Endothelial cell of umbilical vein (primary cell): ENCODE measurements around the gene GSTCD. TPM values are rescaled to one million over a fixed set of nuclear protein-coding genes. Genes with fewer than 3 reads are reported as not detected.
A peak's percentile ranks its signal among the peaks of the same experiment; 100 is the strongest.

Experiments used
- BruUV-seq: library from RNA; stranded (reverse); fragments of 400-500 nt; replicated peaks from 2 replicates; lab custom pipeline; 2021; lab: Mats Ljungman, UMichigan
- CTCF ChIA-PET: fragments of 300-600, 350-600 bp; sonication (Branson Sonifier 250); formaldehyde crosslinking; loops from one replicate; lab custom pipeline; 2021; ENCODE audit warnings: antibody characterized with exemption, inconsistent platforms; lab: Charles Lee
- POLR2A ChIA-PET: fragments of 300-600, 350-600 bp; sonication (Branson Sonifier 250); formaldehyde crosslinking; loops from one replicate; lab custom pipeline; 2021; ENCODE audit warnings: antibody characterized with exemption, inconsistent platforms; lab: Charles Lee
- DNase-seq: peaks from one replicate; pipeline ENCODE4 v3.0.0-alpha.2; 2011; ENCODE audit warnings: low read depth, low spot score
- FAIRE-seq: peaks from 2 replicates; lab custom pipeline; 2011; peaks lifted over from hg19 to GRCh38; lab: Jason Lieb, UNC
- H2AFZ ChIP-seq: 2 replicates; pipeline ENCODE4 v1.6.0; 2012; ENCODE audit warnings: low read depth, low read length, control low read depth, inconsistent platforms
- H3K27ac ChIP-seq: 2 replicates; pipeline ENCODE4 v1.5.1; 2011; ENCODE audit warnings: low read depth, mild to moderate bottlenecking, control low read depth, low read length, moderate library complexity; ENCODE audit not compliant: insufficient read depth
- H3K27me3 ChIP-seq, 2 experiments: 2 replicates each; pipeline versions ENCODE4 v1.6.0 to v1.6.1; 2011; ENCODE audit warnings: low read length in 2 of 2, mixed read lengths in 1 of 2; ENCODE audit not compliant: control insufficient read depth in 2 of 2, insufficient read depth in 2 of 2
- H3K36me3 ChIP-seq, 2 experiments: 2 replicates in 1 of 2; 3 replicates in 1 of 2; pipeline ENCODE4 v1.5.1; 2011; ENCODE audit warnings: low read length in 2 of 2, mild to moderate bottlenecking in 1 of 2, moderate library complexity in 1 of 2; ENCODE audit not compliant: control insufficient read depth in 2 of 2, insufficient read depth in 2 of 2; ENCODE audit errors: extremely low read depth in 1 of 2
- H3K4me1 ChIP-seq: 3 replicates; pipeline ENCODE4 v1.5.1; 2011; ENCODE audit warnings: mild to moderate bottlenecking, low read length; ENCODE audit not compliant: control insufficient read depth, insufficient read depth; ENCODE audit errors: extremely low read depth
- H3K4me2 ChIP-seq: 2 replicates; pipeline ENCODE4 v1.6.1; 2011; ENCODE audit warnings: low read length, control low read depth, mixed read lengths; ENCODE audit not compliant: insufficient read depth
- H3K4me3 ChIP-seq, 3 experiments: fragments of 200-600 bp in 1 of 3; sonication (generic), shearing (Covaris generic) in 1 of 3; replicated peaks in 1 of 3; 2 replicates each; pipeline ENCODE4 v1.5.1; 2011 to 2016; ENCODE audit warnings: control low read depth in 3 of 3, low read length in 3 of 3, mild to moderate bottlenecking in 2 of 3, inconsistent platforms in 1 of 3, low read depth in 1 of 3, moderate library complexity in 1 of 3; ENCODE audit not compliant: insufficient read depth in 1 of 3
- H3K79me2 ChIP-seq: 2 replicates; pipeline ENCODE4 v1.6.0; 2012; ENCODE audit warnings: low read length, inconsistent platforms; ENCODE audit not compliant: control insufficient read depth, insufficient read depth
- H3K9ac ChIP-seq: replicated peaks from 2 replicates; pipeline ENCODE3; 2011; ENCODE audit warnings: low read length, control low read depth; ENCODE audit not compliant: insufficient read depth; ENCODE audit errors: extremely low read depth
- H3K9me1 ChIP-seq: replicated peaks from 3 replicates; pipeline ENCODE4 v1.6.0; 2011; ENCODE audit warnings: mild to moderate bottlenecking, low read length; ENCODE audit not compliant: control insufficient read depth, insufficient read depth; ENCODE audit errors: extremely low read depth
- H3K9me3 ChIP-seq: replicated peaks from 2 replicates; pipeline ENCODE4 v1.5.1; 2012; ENCODE audit warnings: low read length, inconsistent platforms; ENCODE audit not compliant: control insufficient read depth, insufficient read depth
- H4K20me1 ChIP-seq: replicated peaks from 2 replicates; pipeline ENCODE3; 2011; ENCODE audit warnings: mild to moderate bottlenecking, low read length; ENCODE audit not compliant: control insufficient read depth, insufficient read depth; ENCODE audit errors: extremely low read depth
- EZH2 ChIP-seq: IDR thresholded peaks from 2 replicates; pipeline ENCODE4 v1.6.1; 2012; ENCODE audit warnings: borderline replicate concordance, low read depth, mild to moderate bottlenecking, moderate library complexity, low read length, inconsistent platforms; ENCODE audit not compliant: severe bottlenecking
- FOS ChIP-seq: IDR thresholded peaks from 2 replicates; pipeline ENCODE4 v1.6.1; 2011; ENCODE audit warnings: mild to moderate bottlenecking, low read length, moderate library complexity, borderline replicate concordance; ENCODE audit not compliant: insufficient read depth
- GATA2 ChIP-seq: IDR thresholded peaks from 2 replicates; pipeline ENCODE4 v1.7.0; 2011; ENCODE audit warnings: low read depth, mild to moderate bottlenecking, moderate library complexity, mixed read lengths, low read length; ENCODE audit not compliant: insufficient read length, insufficient read depth
- JUN ChIP-seq: IDR thresholded peaks from 2 replicates; pipeline ENCODE4 v1.6.1; 2011; ENCODE audit warnings: borderline replicate concordance, low read depth; ENCODE audit not compliant: insufficient read length, insufficient read depth
- MYC ChIP-seq: IDR thresholded peaks from one replicate; pipeline ENCODE4 v1.6.1; 2011; ENCODE audit warnings: mild to moderate bottlenecking, low read depth, low read length
- POLR2A ChIP-seq: IDR thresholded peaks from 2 replicates; pipeline ENCODE4 v1.6.1; 2012; ENCODE audit warnings: low read depth, mild to moderate bottlenecking, control low read depth, low read length
- POLR2AphosphoS5 ChIP-seq: IDR thresholded peaks from 2 replicates; pipeline ENCODE4 v1.6.1; 2012; ENCODE audit warnings: low read depth, mild to moderate bottlenecking, control low read depth, low read length, moderate library complexity; ENCODE audit not compliant: insufficient read depth
- dilution Hi-C: fragments of 300-500 bp; cut with MboI; formaldehyde crosslinking; loops from one replicate; pipeline ENCODE4 v1.15.0; 2019; ENCODE audit warnings: low sequenced_read_pairs; ENCODE audit not compliant: extremely low pct_ligation_motif_present
- intact Hi-C: fragments of 100-400 bp; cut with micrococcal nuclease; formaldehyde crosslinking; loops from one replicate; pipeline ENCODE4 v1.10.0; 2022
- polyA plus RNA-seq, 4 experiments: library from polyadenylated mRNA; depleted of rRNA in 3 of 4; stranded (reverse) in 3 of 4; unstranded in 1 of 4; fragments of >200 nt; gene quantifications; 2 replicates each; pipeline versions ENCODE4 v1.2.1 to v1.2.3, GENCODE V29; 2011 to 2012; ENCODE audit warnings: missing spikeins in 1 of 4
- total RNA-seq: library from RNA; stranded (reverse); gene quantifications from 2 replicates; pipeline ENCODE4 v1.2.3, GENCODE V29; 2021
- TF ChIP-seq, protein P1 (sequence below), 2 donors: IDR thresholded peaks; 1 replicate in 1 of 2; 2 replicates in 1 of 2; pipeline ENCODE4 v1.5.1; 2011; ENCODE audit warnings: low read length in 2 of 2, mild to moderate bottlenecking in 2 of 2, moderate library complexity in 2 of 2, control low read depth in 1 of 2, inconsistent platforms in 1 of 2, low read depth in 1 of 2; ENCODE audit not compliant: insufficient read depth in 1 of 2; ENCODE audit errors: extremely low read depth in 1 of 2
- TF ChIP-seq, protein P2 (sequence below): IDR thresholded peaks from 2 replicates; pipeline ENCODE4 v1.6.1; 2011; ENCODE audit not compliant: insufficient read depth, insufficient read length

The GSTCD gene
- total and polyA plus RNA-seq, 2 donors (not counting 3 experiments of a cell fraction or from before 2014, with no cell fraction given), result 3.3 to 11.3 TPM

DNA sequence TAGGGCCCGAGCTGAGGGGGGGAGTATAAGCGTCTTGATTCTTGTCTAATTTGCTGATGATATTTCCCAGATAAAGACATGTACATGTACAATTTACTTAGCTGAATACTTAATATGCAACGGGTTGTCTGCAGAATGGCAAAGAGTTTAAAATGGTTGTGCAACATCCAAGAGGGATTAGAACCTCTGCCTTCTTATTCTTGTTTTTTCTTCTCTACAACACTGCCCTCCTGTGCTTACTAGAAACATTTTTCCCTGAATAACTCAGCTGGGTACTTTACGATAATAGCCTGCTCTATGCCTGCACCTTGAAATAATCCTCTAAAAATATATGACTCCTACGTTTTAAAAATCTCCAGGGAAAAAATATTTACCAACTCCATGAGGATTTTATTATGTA, 41.9 kb upstream of the GSTCD start:
- no peaks in the 10 kb centered on the region for H3K27me3 ChIP-seq
- H3K4me2 ChIP-seq, result no peak overlapping the region
- H2AFZ ChIP-seq, result no peak overlapping the region
- H4K20me1 ChIP-seq, result no peaks in the 10 kb centered on the region
- no peak for TF ChIP-seq FOS
- FAIRE-seq (no peak), DNase-seq (peak; percentile 1)
- H3K9me3 ChIP-seq, result no peaks in the 10 kb centered on the region
- dilution Hi-C loops, result no loop called here
- CTCF ChIA-PET, result interaction anchor here (0.8 to 2.6 kb wide), 5 partner anchors 34 to 193 kb away, joined by 3 to 23 read pairs (median 4); partner anchors contain the start of gene PPA2
- no peak overlapping the region for H3K27ac ChIP-seq
- H3K4me3 ChIP-seq, result no peak overlapping the region
- H3K9me1 ChIP-seq, result no peaks in the 10 kb centered on the region
- H3K4me1 ChIP-seq, result no peaks in the 10 kb centered on the region
- intact Hi-C loops, result no loop called here
- no peaks in the 10 kb centered on the region for H3K36me3 ChIP-seq
- H3K79me2 ChIP-seq, result no peaks in the 10 kb centered on the region
- BruUV-seq, result no TSS peak
- POLR2A ChIA-PET, result no interaction called here
- no peak overlapping the region for H3K9ac ChIP-seq

DNA sequence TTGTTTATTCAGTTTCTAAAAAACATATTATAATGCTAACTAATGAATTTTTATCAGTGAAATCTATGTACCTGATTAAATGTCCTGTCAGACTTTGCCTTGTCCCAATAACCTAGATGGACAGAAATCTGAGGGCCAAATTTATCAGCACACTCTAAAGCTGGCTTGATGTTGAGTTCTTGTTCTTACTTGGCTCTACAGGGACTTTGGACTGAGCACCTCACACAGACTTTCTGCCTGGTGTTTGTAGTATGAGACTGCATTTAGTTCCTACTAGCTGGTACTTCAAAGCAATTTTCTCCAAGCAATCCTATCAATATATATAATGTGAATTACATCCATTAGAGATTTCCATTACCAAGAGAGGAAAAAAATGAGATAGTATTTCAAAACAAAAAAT, 37.9 kb upstream of the GSTCD start:
- H3K4me3 ChIP-seq, result no peak overlapping the region
- H3K9me1 ChIP-seq, result no peaks in the 10 kb centered on the region
- TF ChIP-seq MYC, result no peak
- TF ChIP-seq GATA2, result no peak
- TF ChIP-seq, protein P1, sequence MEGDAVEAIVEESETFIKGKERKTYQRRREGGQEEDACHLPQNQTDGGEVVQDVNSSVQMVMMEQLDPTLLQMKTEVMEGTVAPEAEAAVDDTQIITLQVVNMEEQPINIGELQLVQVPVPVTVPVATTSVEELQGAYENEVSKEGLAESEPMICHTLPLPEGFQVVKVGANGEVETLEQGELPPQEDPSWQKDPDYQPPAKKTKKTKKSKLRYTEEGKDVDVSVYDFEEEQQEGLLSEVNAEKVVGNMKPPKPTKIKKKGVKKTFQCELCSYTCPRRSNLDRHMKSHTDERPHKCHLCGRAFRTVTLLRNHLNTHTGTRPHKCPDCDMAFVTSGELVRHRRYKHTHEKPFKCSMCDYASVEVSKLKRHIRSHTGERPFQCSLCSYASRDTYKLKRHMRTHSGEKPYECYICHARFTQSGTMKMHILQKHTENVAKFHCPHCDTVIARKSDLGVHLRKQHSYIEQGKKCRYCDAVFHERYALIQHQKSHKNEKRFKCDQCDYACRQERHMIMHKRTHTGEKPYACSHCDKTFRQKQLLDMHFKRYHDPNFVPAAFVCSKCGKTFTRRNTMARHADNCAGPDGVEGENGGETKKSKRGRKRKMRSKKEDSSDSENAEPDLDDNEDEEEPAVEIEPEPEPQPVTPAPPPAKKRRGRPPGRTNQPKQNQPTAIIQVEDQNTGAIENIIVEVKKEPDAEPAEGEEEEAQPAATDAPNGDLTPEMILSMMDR (IDR thresholded peaks at IDR 0.05; ENCODE audit: extremely low read depth in 1 of 2, insufficient read depth in 1 of 2, low read depth in 1 of 2, low read length in 2 of 2), result no peak
- TF ChIP-seq EZH2, result no peak
- no peak for TF ChIP-seq POLR2AphosphoS5
- no peak for TF ChIP-seq FOS
- TF ChIP-seq, protein P2, sequence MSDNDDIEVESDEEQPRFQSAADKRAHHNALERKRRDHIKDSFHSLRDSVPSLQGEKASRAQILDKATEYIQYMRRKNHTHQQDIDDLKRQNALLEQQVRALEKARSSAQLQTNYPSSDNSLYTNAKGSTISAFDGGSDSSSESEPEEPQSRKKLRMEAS, result no peak
- TF ChIP-seq JUN, result no peak
- no peak for TF ChIP-seq POLR2A
- H3K4me2 ChIP-seq, result no peak overlapping the region
- CTCF ChIA-PET, result no interaction called here
- no peaks in the 10 kb centered on the region for H4K20me1 ChIP-seq
- dilution Hi-C loops (no loop called here), intact Hi-C loops (no loop called here)
- H3K79me2 ChIP-seq, result no peaks in the 10 kb centered on the region
- H3K4me1 ChIP-seq, result no peaks in the 10 kb centered on the region
- H3K36me3 ChIP-seq, result no peaks in the 10 kb centered on the region
- FAIRE-seq (no peak), DNase-seq (no peak)
- H3K27me3 ChIP-seq, result peaks cover 0 to 2% of the 10 kb centered on the region in 2 experiments
- no peak overlapping the region for H2AFZ ChIP-seq
- H3K9ac ChIP-seq, result no peak overlapping the region
- POLR2A ChIA-PET, result no interaction called here
- BruUV-seq, result no TSS peak
- H3K9me3 ChIP-seq, result no peaks in the 10 kb centered on the region
- no peak overlapping the region for H3K27ac ChIP-seq
